Measurements from ENCODE around the gene WDR81. TPM values are rescaled to one million over a fixed set of nuclear protein-coding genes. Genes with fewer than 3 reads are reported as not detected.

Gene WDR81
- total and polyA plus RNA-seq, 11 donors, result 7.2 to 29.0 (median 9.3) TPM

DNA sequence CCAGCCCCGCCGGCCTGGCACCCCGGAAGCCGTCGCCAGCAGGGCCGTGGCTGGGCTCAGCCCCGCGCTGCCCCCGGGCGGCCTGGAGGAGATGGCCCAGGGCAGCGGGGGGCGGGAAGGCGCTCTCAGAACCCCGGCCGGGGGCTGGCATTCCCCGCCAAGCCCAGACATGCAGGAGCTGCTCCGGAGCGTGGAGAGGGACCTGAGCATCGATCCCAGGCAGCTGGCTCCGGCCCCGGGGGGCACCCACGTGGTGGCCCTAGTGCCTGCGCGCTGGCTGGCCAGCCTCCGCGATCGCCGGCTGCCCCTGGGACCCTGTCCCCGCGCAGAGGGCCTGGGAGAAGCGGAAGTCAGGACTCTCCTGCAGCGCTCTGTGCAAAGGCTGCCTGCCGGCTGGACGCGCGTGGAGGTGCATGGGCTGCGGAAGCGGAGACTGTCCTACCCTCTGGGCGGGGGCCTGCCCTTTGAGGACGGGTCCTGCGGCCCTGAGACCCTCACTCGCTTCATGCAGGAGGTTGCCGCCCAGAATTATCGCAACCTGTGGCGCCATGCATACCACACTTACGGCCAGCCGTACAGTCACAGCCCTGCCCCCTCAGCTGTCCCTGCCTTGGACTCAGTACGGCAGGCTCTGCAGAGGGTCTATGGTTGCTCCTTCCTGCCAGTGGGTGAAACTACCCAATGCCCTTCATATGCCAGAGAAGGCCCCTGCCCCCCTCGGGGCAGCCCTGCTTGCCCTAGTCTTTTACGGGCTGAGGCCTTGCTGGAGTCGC, 551 bp downstream of the WDR81 start:
- DNase-seq (peak in 2 of 5 donors; percentile 58 to 75), ATAC-seq (peak in 2 of 4 donors; percentile 44 to 64)
- H3K4me1 ChIP-seq, result peaks cover 0 to 90% (median 34%) of the 10 kb centered on the region in 12 donors

GRCh38 chr17:1725642-1726511, 1.4 kb downstream of the WDR81 start:
- peaks cover 0 to 42% (median 16%) of the 10 kb centered on the region in 9 donors for H3K36me3 ChIP-seq
- DNase-seq (peak in 1 of 5 donors; percentile 24), ATAC-seq (no peak)
- H3K4me1 ChIP-seq, result peaks cover 0 to 92% (median 33%) of the 10 kb centered on the region in 12 donors
- peak overlapping the region in 3 of 12 donors; percentile 86 to 96 (median 91) for H3K27ac ChIP-seq
- no peaks in the 10 kb centered on the region for H3K27me3 ChIP-seq
- H3K9me3 ChIP-seq, result no peaks in the 10 kb centered on the region
- WGBS, 4 donors, result 95 to 96% (median 95%) methylated on average over 52 to 54 of the region's 54 CpGs
- TF ChIP-seq, protein P1, sequence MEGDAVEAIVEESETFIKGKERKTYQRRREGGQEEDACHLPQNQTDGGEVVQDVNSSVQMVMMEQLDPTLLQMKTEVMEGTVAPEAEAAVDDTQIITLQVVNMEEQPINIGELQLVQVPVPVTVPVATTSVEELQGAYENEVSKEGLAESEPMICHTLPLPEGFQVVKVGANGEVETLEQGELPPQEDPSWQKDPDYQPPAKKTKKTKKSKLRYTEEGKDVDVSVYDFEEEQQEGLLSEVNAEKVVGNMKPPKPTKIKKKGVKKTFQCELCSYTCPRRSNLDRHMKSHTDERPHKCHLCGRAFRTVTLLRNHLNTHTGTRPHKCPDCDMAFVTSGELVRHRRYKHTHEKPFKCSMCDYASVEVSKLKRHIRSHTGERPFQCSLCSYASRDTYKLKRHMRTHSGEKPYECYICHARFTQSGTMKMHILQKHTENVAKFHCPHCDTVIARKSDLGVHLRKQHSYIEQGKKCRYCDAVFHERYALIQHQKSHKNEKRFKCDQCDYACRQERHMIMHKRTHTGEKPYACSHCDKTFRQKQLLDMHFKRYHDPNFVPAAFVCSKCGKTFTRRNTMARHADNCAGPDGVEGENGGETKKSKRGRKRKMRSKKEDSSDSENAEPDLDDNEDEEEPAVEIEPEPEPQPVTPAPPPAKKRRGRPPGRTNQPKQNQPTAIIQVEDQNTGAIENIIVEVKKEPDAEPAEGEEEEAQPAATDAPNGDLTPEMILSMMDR (IDR thresholded peaks at IDR 0.05), result no peak
- intact Hi-C loops (cut with DNase I), result loop anchor here in 4 of 10 donors (2.0 to 10.0 kb wide), 3 partner anchors 57 to 299 kb away; partner anchors contain the start of gene RTN4RL1 (in 1 of the 4)
- peak overlapping the region in 9 of 12 donors; percentile 54 to 87 (median 69) for H3K4me3 ChIP-seq

More for the DNA sequence above, 551 bp downstream of the WDR81 start:
- peaks cover 0 to 34% (median 16%) of the 10 kb centered on the region in 9 donors for H3K36me3 ChIP-seq
- no peaks in the 10 kb centered on the region for H3K27me3 ChIP-seq
- peak overlapping the region; percentile 64 to 96 (median 88) for H3K27ac ChIP-seq
- TF ChIP-seq, protein P1 (IDR thresholded peaks at IDR 0.05), result peak in 2 of 12 donors; percentile 8 to 25
- no peak for TF ChIP-seq POLR2A (IDR thresholded peaks at IDR 0.05)
- intact Hi-C loops (cut with DNase I), result loop anchor here (2.0 to 10.0 kb wide), 7 partner anchors 57 to 300 kb away; partner anchors contain the start of gene RTN4RL1 (in 1 of the 10)
- peak overlapping the region; percentile 52 to 87 (median 66) for H3K4me3 ChIP-seq
- WGBS, 4 donors, result 15 to 45% (median 26%) methylated on average over 16 to 51 of the region's 51 CpGs
- no peaks in the 10 kb centered on the region for H3K9me3 ChIP-seq

- intact Hi-C loops (cut with DNase I), result loop anchor here in 2 of 10 donors (5.0 to 10.0 kb wide), 2 partner anchors 141 to 298 kb away; partner anchors contain the start of gene RTN4RL1 (in 1 of the 2)
Measured at GRCh38 chr17:1726626-1727257, 2.2 kb downstream of the WDR81 start.

More at GRCh38 chr17:1726626-1727257, 2.2 kb downstream of the WDR81 start:
- H3K27me3 ChIP-seq, result no peaks in the 10 kb centered on the region
- DNase-seq (peak in 1 of 5 donors; percentile 25), ATAC-seq (no peak)
- no peaks in the 10 kb centered on the region for H3K9me3 ChIP-seq
- TF ChIP-seq, protein P1 (IDR thresholded peaks at IDR 0.05), result no peak
- no peak for TF ChIP-seq POLR2A (IDR thresholded peaks at IDR 0.05)
- peaks cover 0 to 89% (median 37%) of the 10 kb centered on the region in 12 donors for H3K4me1 ChIP-seq
- H3K4me3 ChIP-seq, result peak overlapping the region in 1 of 12 donors; percentile 3
- H3K36me3 ChIP-seq, result peaks cover 0 to 50% (median 16%) of the 10 kb centered on the region in 9 donors
- no peak overlapping the region for H3K27ac ChIP-seq
- WGBS, 4 donors, result 72 to 87% (median 80%) methylated on average over 5 to 18 of the region's 18 CpGs

Data from heart left ventricle (tissue), 16 donors.